Neural progenitor cell (in vitro differentiated cells): ENCODE measurements around the gene MIB1. TPM values are rescaled to one million over a fixed set of nuclear protein-coding genes. Genes with fewer than 3 reads are reported as not detected.
"Not testable (repeated sequence)": the region's sequence is repeated elsewhere in the genome, so short reads cannot be mapped to it uniquely, and the experiment has no call there.

Experiments
- DNase-seq: peaks from one replicate; pipeline ENCODE4 v3.0.0-alpha.2; 2016; ENCODE audit warnings: low spot score
- H2AFZ ChIP-seq: fragments of 200-600 bp; sonication (generic); replicated peaks from 2 replicates; pipeline ENCODE4 v1.6.1; 2016; ENCODE audit warnings: antibody characterized with exemption
- H3F3A ChIP-seq: fragments of 200-600 bp; sonication (generic); 2 replicates; pipeline ENCODE4 v1.6.1; 2016; ENCODE audit warnings: antibody characterized with exemption, low read depth
- H3K27ac ChIP-seq: fragments of 200-600 bp; sonication (generic); 2 replicates; pipeline ENCODE4 v1.5.1; 2016; ENCODE audit warnings: mild to moderate bottlenecking
- H3K27me3 ChIP-seq: fragments of 200-600 bp; sonication (generic); 2 replicates; pipeline ENCODE4 v1.6.1; 2016; ENCODE audit warnings: mild to moderate bottlenecking, moderate library complexity
- H3K36me3 ChIP-seq: fragments of 200-600 bp; sonication (generic); 2 replicates; pipeline ENCODE4 v1.5.1; 2016
- H3K4me1 ChIP-seq: fragments of 200-600 bp; sonication (generic); 2 replicates; pipeline ENCODE4 v1.6.1; 2016; ENCODE audit warnings: mixed run types
- H3K4me2 ChIP-seq: fragments of 200-600 bp; sonication (generic); 2 replicates; pipeline ENCODE4 v1.6.1; 2016
- H3K4me3 ChIP-seq: fragments of 200-600 bp; sonication (generic); 2 replicates; pipeline ENCODE4 v1.5.1; 2016
- H3K79me2 ChIP-seq: fragments of 200-600 bp; sonication (generic); 2 replicates; pipeline ENCODE4 v1.6.1; 2016; ENCODE audit warnings: low read depth
- H3K9ac ChIP-seq: fragments of 200-600 bp; sonication (generic); 2 replicates; pipeline ENCODE4 v1.6.1; 2016
- H3K9me3 ChIP-seq: fragments of 200-600 bp; sonication (generic); 2 replicates; pipeline ENCODE4 v1.5.1; 2016; ENCODE audit warnings: low read depth
- H4K20me1 ChIP-seq: fragments of 200-600 bp; sonication (generic); 2 replicates; pipeline ENCODE4 v1.6.1; 2016; ENCODE audit warnings: low read depth
- H3K27ac Mint-ChIP-seq: 3 replicates; pipeline ENCODE4 v1.8.0; 2021; ENCODE audit warnings: mixed read lengths
- H3K27me3 Mint-ChIP-seq: 2 replicates; pipeline ENCODE4 v1.8.0; 2022; ENCODE audit warnings: low read depth, mild to moderate bottlenecking, inconsistent platforms, moderate library complexity, mixed read lengths; ENCODE audit not compliant: insufficient read depth
- H3K36me3 Mint-ChIP-seq: 3 replicates; pipeline ENCODE4 v1.8.0; 2021; ENCODE audit warnings: mixed read lengths
- H3K4me1 Mint-ChIP-seq: 3 replicates; pipeline ENCODE4 v1.8.0; 2021; ENCODE audit warnings: mixed read lengths
- H3K4me3 Mint-ChIP-seq: 3 replicates; pipeline ENCODE4 v1.8.0; 2021; ENCODE audit warnings: mild to moderate bottlenecking, moderate library complexity, mixed read lengths
- H3K9me3 Mint-ChIP-seq: 3 replicates; pipeline ENCODE4 v1.8.0; 2020; ENCODE audit warnings: mixed read lengths
- CTCF ChIP-seq: fragments of 200-600 bp; sonication (generic); IDR thresholded peaks from 2 replicates; pipeline ENCODE4 v1.5.1; 2017; ENCODE audit warnings: antibody characterized with exemption, mild to moderate bottlenecking
- EZH2 ChIP-seq: fragments of 200-600 bp; sonication (generic); IDR thresholded peaks from 2 replicates; pipeline ENCODE4 v1.6.1; 2017; ENCODE audit warnings: antibody characterized with exemption, mild to moderate bottlenecking, moderate library complexity
- EZH2phosphoT487 ChIP-seq: fragments of 200-600 bp; sonication (generic); IDR thresholded peaks from 2 replicates; pipeline ENCODE4 v1.6.1; 2017; ENCODE audit warnings: antibody characterized with exemption
- total RNA-seq: library from RNA; depleted of rRNA; stranded (reverse); fragments of >200 nt; gene quantifications from 2 replicates; pipeline ENCODE4 v1.2.3, GENCODE V29; 2015; ENCODE audit warnings: low replicate concordance

Gene MIB1
- total RNA-seq, 1 donor from 2014 or later, result 112 TPM

DNA sequence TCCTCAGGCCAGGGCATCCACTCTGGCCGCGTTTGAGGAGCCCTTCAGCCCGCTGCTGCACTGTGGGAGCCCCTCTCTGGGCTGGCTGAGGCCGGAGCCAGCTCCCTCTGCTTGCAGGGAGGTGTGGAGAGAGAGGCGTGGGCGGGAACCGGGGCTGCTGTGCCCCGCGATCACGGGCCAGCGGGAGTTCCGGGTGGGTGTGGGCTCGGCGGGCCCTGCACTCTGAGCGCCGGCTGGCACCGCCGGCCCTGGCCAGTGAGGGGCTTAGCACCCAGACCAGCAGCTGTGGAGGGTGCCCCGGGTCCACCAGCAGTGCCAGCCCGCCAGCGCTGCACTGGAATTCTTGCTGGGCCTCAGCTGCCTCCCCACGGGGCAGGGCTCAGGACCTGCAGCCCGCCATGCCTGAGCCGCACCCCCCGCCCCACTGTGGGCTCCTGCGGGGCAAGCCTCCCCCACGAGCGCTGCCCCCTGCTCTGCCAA lies 34.2 kb upstream of the MIB1 start:
- H3K9me3 ChIP-seq, result no peaks in the 10 kb centered on the region
- no peak overlapping the region for H3K4me3 ChIP-seq
- H3K36me3 ChIP-seq, result no peaks in the 10 kb centered on the region
- H4K20me1 ChIP-seq, result no peaks in the 10 kb centered on the region
- Mint-ChIP-seq H3K4me3 (no peak overlapping the region), H3K9me3 (peaks cover 16% of the 10 kb centered on the region), H3K27ac (no peak overlapping the region), H3K36me3 (peaks cover 6% of the 10 kb centered on the region), H3K4me1 (peaks cover 9% of the 10 kb centered on the region), H3K27me3 (peaks cover 6% of the 10 kb centered on the region)
- H3K4me2 ChIP-seq, result no peak overlapping the region
- H3K79me2 ChIP-seq, result no peaks in the 10 kb centered on the region
- H3K27me3 ChIP-seq, result peaks cover 14% of the 10 kb centered on the region
- DNase-seq, result no peak
- no peak for TF ChIP-seq CTCF
- no peak for TF ChIP-seq EZH2
- no peak for TF ChIP-seq EZH2phosphoT487
- H3K4me1 ChIP-seq, result no peaks in the 10 kb centered on the region
- H3K9ac ChIP-seq, result no peak overlapping the region
- peaks cover 24% of the 10 kb centered on the region for H3F3A ChIP-seq
- H3K27ac ChIP-seq, result no peak overlapping the region
- no peak overlapping the region for H2AFZ ChIP-seq

- not testable (repeated sequence) for H3K79me2 ChIP-seq, H3K4me3 Mint-ChIP-seq, H3K4me3 ChIP-seq, H3K36me3 Mint-ChIP-seq, H3K27me3 Mint-ChIP-seq, DNase-seq, H3K9me3 ChIP-seq, H3K36me3 ChIP-seq, H3K4me1 ChIP-seq, H4K20me1 ChIP-seq, H3K9ac ChIP-seq, H3K4me1 Mint-ChIP-seq, H3K27ac Mint-ChIP-seq, H3K27ac ChIP-seq, H2AFZ ChIP-seq, H3K4me2 ChIP-seq
- Histone ChIP-seq H3F3A (peaks cover 24% of the 10 kb centered on the region), H3K27me3 (peaks cover 14% of the 10 kb centered on the region)
- peaks cover 16% of the 10 kb centered on the region for H3K9me3 Mint-ChIP-seq
Measured at GRCh38 chr18:21707130-21707529, 33.5 kb upstream of the MIB1 start.

GRCh38 chr18:21714474-21714873 lies 26.1 kb upstream of the MIB1 start:
- Histone ChIP-seq H3K4me1 (no peaks in the 10 kb centered on the region), H3F3A (no peaks in the 10 kb centered on the region), H4K20me1 (no peaks in the 10 kb centered on the region), H3K9ac (no peak overlapping the region), H3K27ac (no peak overlapping the region), H3K27me3 (no peaks in the 10 kb centered on the region), H3K79me2 (no peaks in the 10 kb centered on the region), H3K36me3 (no peaks in the 10 kb centered on the region), H3K9me3 (no peaks in the 10 kb centered on the region), H3K4me2 (no peak overlapping the region), H2AFZ (no peak overlapping the region), H3K4me3 (no peak overlapping the region)
- no peak for TF ChIP-seq EZH2
- TF ChIP-seq EZH2phosphoT487, result no peak
- no peak for TF ChIP-seq CTCF
- DNase-seq, result no peak
- Mint-ChIP-seq H3K9me3 (peaks cover 2% of the 10 kb centered on the region), H3K4me3 (no peak overlapping the region), H3K4me1 (no peaks in the 10 kb centered on the region), H3K27ac (no peak overlapping the region), H3K36me3 (no peaks in the 10 kb centered on the region), H3K27me3 (peaks cover 2% of the 10 kb centered on the region)

- no peaks in the 10 kb centered on the region for H3K9me3 ChIP-seq
- no peak overlapping the region for H3K9ac ChIP-seq
- H3K27ac ChIP-seq, result no peak overlapping the region
- DNase-seq, result no peak
- Mint-ChIP-seq H3K4me1 (no peaks in the 10 kb centered on the region), H3K4me3 (no peak overlapping the region), H3K27me3 (peaks cover 2% of the 10 kb centered on the region), H3K27ac (no peak overlapping the region), H3K9me3 (no peaks in the 10 kb centered on the region), H3K36me3 (no peaks in the 10 kb centered on the region)
- TF ChIP-seq CTCF (no peak), EZH2phosphoT487 (no peak), EZH2 (no peak)
- H3K27me3 ChIP-seq, result no peaks in the 10 kb centered on the region
- H2AFZ ChIP-seq, result no peak overlapping the region
- no peaks in the 10 kb centered on the region for H4K20me1 ChIP-seq
- H3K36me3 ChIP-seq, result no peaks in the 10 kb centered on the region
- no peak overlapping the region for H3K4me3 ChIP-seq
- no peaks in the 10 kb centered on the region for H3K79me2 ChIP-seq
- H3K4me1 ChIP-seq, result no peaks in the 10 kb centered on the region
- H3F3A ChIP-seq, result no peaks in the 10 kb centered on the region
- H3K4me2 ChIP-seq, result no peak overlapping the region
Measured at GRCh38 chr18:21722687-21723086, 17.9 kb upstream of the MIB1 start.
